Effector memory CD8-positive, alpha-beta T cell (primary cell): ENCODE measurements around the gene XXYLT1.

Experiments used
- ATAC-seq: fragments of 150-1000 bp; cut with Tn5 transposase; replicated peaks from 2 replicates; pipeline ENCODE4 v1.10.0; 2021; ENCODE audit warnings: mild to moderate bottlenecking, moderate library complexity
- DNase-seq, 3 experiments: peaks; one replicate each; pipeline ENCODE4 v3.0.0; 2021
- H3K27ac Mint-ChIP-seq, 2 donors: one replicate each; pipeline ENCODE4 v1.8.0; 2022; ENCODE audit warnings: mild to moderate bottlenecking in 2 of 2, mixed read lengths in 2 of 2, moderate library complexity in 2 of 2
- H3K27me3 Mint-ChIP-seq, 2 donors: one replicate each; pipeline ENCODE4 v1.8.0; 2022; ENCODE audit warnings: mixed read lengths in 2 of 2
- H3K36me3 Mint-ChIP-seq: one replicate; pipeline ENCODE4 v1.8.0; 2022; ENCODE audit warnings: mild to moderate bottlenecking, moderate library complexity, mixed read lengths; ENCODE audit not compliant: insufficient read depth
- H3K4me1 Mint-ChIP-seq, 2 donors: one replicate each; pipeline ENCODE4 v1.8.0; 2022; ENCODE audit warnings: low read depth in 2 of 2, mixed read lengths in 2 of 2
- H3K4me3 Mint-ChIP-seq, 2 donors: one replicate each; pipeline ENCODE4 v1.8.0; 2022; ENCODE audit warnings: mild to moderate bottlenecking in 2 of 2, mixed read lengths in 2 of 2, moderate library complexity in 2 of 2
- H3K9me3 Mint-ChIP-seq, 2 donors: one replicate each; pipeline ENCODE4 v1.8.0; 2022; ENCODE audit warnings: mixed read lengths in 2 of 2

XXYLT1 gene

GRCh38 chr3:195274259-195274966 lies 3.5 kb upstream of the XXYLT1 start:
- H3K27me3 Mint-ChIP-seq: no peaks in the 10 kb centered on the region
- no peak overlapping the region for H3K4me3 Mint-ChIP-seq
- H3K9me3 Mint-ChIP-seq: no peaks in the 10 kb centered on the region
- H3K4me1 Mint-ChIP-seq: peaks cover 4 to 13% of the 10 kb centered on the region in 2 donors
- ATAC-seq (no peak), DNase-seq (no peak)
- peaks cover 34% of the 10 kb centered on the region for H3K36me3 Mint-ChIP-seq
- H3K27ac Mint-ChIP-seq: no peak overlapping the region

- Mint-ChIP-seq H3K4me3 (peak overlapping the region; percentile 82 to 84), H3K4me1 (peaks cover 17 to 24% of the 10 kb centered on the region in 2 donors), H3K27me3 (no peaks in the 10 kb centered on the region), H3K9me3 (no peaks in the 10 kb centered on the region), H3K27ac (peak overlapping the region; percentile 17 to 88), H3K36me3 (peaks cover 13% of the 10 kb centered on the region)
- peak; percentile 71 for ATAC-seq
- peak; percentile 83 to 87 (median 86) for DNase-seq
Measured at GRCh38 chr3:195271410-195272243, 668 bp upstream of the XXYLT1 start.

GRCh38 chr3:195270079-195270816 lies 711 bp downstream of the XXYLT1 start:
- H3K27ac Mint-ChIP-seq: peak overlapping the region in 1 of 2 donors; percentile 83
- peak in 1 of 3 experiments; percentile 17 for DNase-seq

GRCh38 chr3:195269375-195270078 lies 1.4 kb downstream of the XXYLT1 start:
- ATAC-seq (no peak), DNase-seq (no peak)
- H3K4me3 Mint-ChIP-seq: peak overlapping the region; percentile 82 to 84
- no peaks in the 10 kb centered on the region for H3K27me3 Mint-ChIP-seq
- H3K9me3 Mint-ChIP-seq: no peaks in the 10 kb centered on the region
- peaks cover 21 to 24% of the 10 kb centered on the region in 2 donors for H3K4me1 Mint-ChIP-seq
- H3K27ac Mint-ChIP-seq: peak overlapping the region in 1 of 2 donors; percentile 83
- peaks cover 15% of the 10 kb centered on the region for H3K36me3 Mint-ChIP-seq

More at GRCh38 chr3:195270079-195270816, 711 bp downstream of the XXYLT1 start:
- H3K4me3 Mint-ChIP-seq: peak overlapping the region; percentile 82 to 84
- H3K27me3 Mint-ChIP-seq: no peaks in the 10 kb centered on the region
- ATAC-seq: no peak
- H3K9me3 Mint-ChIP-seq: no peaks in the 10 kb centered on the region
- H3K4me1 Mint-ChIP-seq: peaks cover 19 to 24% of the 10 kb centered on the region in 2 donors
- peaks cover 15% of the 10 kb centered on the region for H3K36me3 Mint-ChIP-seq

- DNase-seq (no peak), ATAC-seq (no peak)
- no peaks in the 10 kb centered on the region for H3K9me3 Mint-ChIP-seq
- H3K36me3 Mint-ChIP-seq: peaks cover 15% of the 10 kb centered on the region
- H3K27me3 Mint-ChIP-seq: no peaks in the 10 kb centered on the region
- no peak overlapping the region for H3K27ac Mint-ChIP-seq
- peaks cover 21 to 24% of the 10 kb centered on the region in 2 donors for H3K4me1 Mint-ChIP-seq
- H3K4me3 Mint-ChIP-seq: peak overlapping the region; percentile 82 to 84
Measured at GRCh38 chr3:195268576-195269309, 2.2 kb downstream of the XXYLT1 start.

GRCh38 chr3:195267096-195267495 lies 3.9 kb downstream of the XXYLT1 start:
- ATAC-seq (no peak), DNase-seq (no peak)
- H3K4me3 Mint-ChIP-seq: no peak overlapping the region
- H3K4me1 Mint-ChIP-seq: peaks cover 21 to 24% of the 10 kb centered on the region in 2 donors
- H3K9me3 Mint-ChIP-seq: no peaks in the 10 kb centered on the region
- peaks cover 10% of the 10 kb centered on the region for H3K36me3 Mint-ChIP-seq
- H3K27me3 Mint-ChIP-seq: no peaks in the 10 kb centered on the region
- no peak overlapping the region for H3K27ac Mint-ChIP-seq

GRCh38 chr3:195266428-195266827 lies 4.5 kb downstream of the XXYLT1 start:
- peaks cover 19 to 21% of the 10 kb centered on the region in 2 donors for H3K4me1 Mint-ChIP-seq

GRCh38 chr3:195265363-195265976 lies 5.5 kb downstream of the XXYLT1 start:
- Mint-ChIP-seq H3K4me1 (peaks cover 25 to 27% of the 10 kb centered on the region in 2 donors), H3K27ac (no peak overlapping the region)

More at GRCh38 chr3:195266428-195266827, 4.5 kb downstream of the XXYLT1 start:
- H3K4me3 Mint-ChIP-seq: no peak overlapping the region
- DNase-seq: no peak
- H3K27ac Mint-ChIP-seq: no peak overlapping the region
- H3K36me3 Mint-ChIP-seq: peaks cover 7% of the 10 kb centered on the region
- no peaks in the 10 kb centered on the region for H3K9me3 Mint-ChIP-seq
- ATAC-seq: no peak
- H3K27me3 Mint-ChIP-seq: no peaks in the 10 kb centered on the region

GRCh38 chr3:195263925-195264600 lies 6.9 kb downstream of the XXYLT1 start:
- Mint-ChIP-seq H3K9me3 (no peaks in the 10 kb centered on the region), H3K4me3 (no peak overlapping the region), H3K4me1 (peaks cover 15 to 20% of the 10 kb centered on the region in 2 donors)

More at GRCh38 chr3:195265363-195265976, 5.5 kb downstream of the XXYLT1 start:
- H3K36me3 Mint-ChIP-seq: peaks cover 8% of the 10 kb centered on the region
- ATAC-seq (no peak), DNase-seq (no peak)
- no peaks in the 10 kb centered on the region for H3K27me3 Mint-ChIP-seq
- no peaks in the 10 kb centered on the region for H3K9me3 Mint-ChIP-seq
- no peak overlapping the region for H3K4me3 Mint-ChIP-seq

GRCh38 chr3:195263193-195263924 lies 7.6 kb downstream of the XXYLT1 start:
- H3K4me1 Mint-ChIP-seq: peaks cover 12 to 15% of the 10 kb centered on the region in 2 donors
- DNase-seq: no peak
- no peak overlapping the region for H3K27ac Mint-ChIP-seq
- no peaks in the 10 kb centered on the region for H3K9me3 Mint-ChIP-seq
- peaks cover 8% of the 10 kb centered on the region for H3K36me3 Mint-ChIP-seq
- no peak overlapping the region for H3K4me3 Mint-ChIP-seq
- no peak for ATAC-seq
- no peaks in the 10 kb centered on the region for H3K27me3 Mint-ChIP-seq

More at GRCh38 chr3:195263925-195264600, 6.9 kb downstream of the XXYLT1 start:
- ATAC-seq (no peak), DNase-seq (no peak)
- H3K27me3 Mint-ChIP-seq: no peaks in the 10 kb centered on the region
- H3K36me3 Mint-ChIP-seq: peaks cover 8% of the 10 kb centered on the region
- no peak overlapping the region for H3K27ac Mint-ChIP-seq

GRCh38 chr3:195261925-195262324 lies 9.0 kb downstream of the XXYLT1 start:
- no peak overlapping the region for H3K27ac Mint-ChIP-seq
- ATAC-seq (no peak), DNase-seq (no peak)
- H3K9me3 Mint-ChIP-seq: no peaks in the 10 kb centered on the region
- no peaks in the 10 kb centered on the region for H3K27me3 Mint-ChIP-seq
- peaks cover 11 to 12% of the 10 kb centered on the region in 2 donors for H3K4me1 Mint-ChIP-seq
- no peak overlapping the region for H3K4me3 Mint-ChIP-seq
- H3K36me3 Mint-ChIP-seq: peaks cover 8% of the 10 kb centered on the region
